HUES48 (cell line): ENCODE measurements around the gene PTCHD4.
A peak's percentile ranks its signal among the peaks of the same experiment; 100 is the strongest.
"Not testable (repeated sequence)": the region's sequence is repeated elsewhere in the genome, so short reads cannot be mapped to it uniquely, and the experiment has no call there.

Source experiments
- H3K27ac ChIP-seq: one replicate; pipeline ENCODE4 v1.7.0; 2013; ENCODE audit warnings: low read depth, low read length, inconsistent platforms
- H3K27me3 ChIP-seq: 2 replicates; pipeline ENCODE4 v1.6.1; 2013; ENCODE audit warnings: mild to moderate bottlenecking, low read length; ENCODE audit not compliant: control insufficient read depth, insufficient read depth
- H3K36me3 ChIP-seq: 2 replicates; pipeline ENCODE4 v1.6.1; 2013; ENCODE audit warnings: low read length; ENCODE audit not compliant: control insufficient read depth, insufficient read depth
- H3K4me1 ChIP-seq: 2 replicates; pipeline ENCODE4 v1.6.1; 2013; ENCODE audit warnings: mild to moderate bottlenecking, low read length; ENCODE audit not compliant: control insufficient read depth, insufficient read depth
- H3K4me3 ChIP-seq: 2 replicates; pipeline ENCODE4 v1.5.1; 2013; ENCODE audit warnings: mild to moderate bottlenecking, low read depth, low read length
- H3K9ac ChIP-seq: 2 replicates; pipeline ENCODE4 v1.6.1; 2013; ENCODE audit warnings: mild to moderate bottlenecking, low read depth, low read length, moderate library complexity
- H3K9me3 ChIP-seq: 2 replicates; pipeline ENCODE4 v1.6.1; 2013; ENCODE audit warnings: low read length; ENCODE audit not compliant: control insufficient read depth, insufficient read depth

The PTCHD4 gene

GRCh38 chr6:48121983-48122749 lies 11.2 kb upstream of the PTCHD4 start:
- H3K9me3 ChIP-seq, H3K27me3 ChIP-seq, H3K4me1 ChIP-seq, H3K36me3 ChIP-seq, H3K4me3 ChIP-seq, H3K9ac ChIP-seq, H3K27ac ChIP-seq: not testable (repeated sequence)

GRCh38 chr6:48116699-48117645 lies 6.0 kb upstream of the PTCHD4 start:
- Histone ChIP-seq H3K4me3 (no peak overlapping the region), H3K36me3 (no peaks in the 10 kb centered on the region), H3K4me1 (peaks cover 12% of the 10 kb centered on the region), H3K9me3 (no peaks in the 10 kb centered on the region), H3K9ac (no peak overlapping the region), H3K27me3 (no peaks in the 10 kb centered on the region), H3K27ac (no peak overlapping the region)

- Histone ChIP-seq H3K4me1 (peaks cover 28% of the 10 kb centered on the region), H3K27me3 (no peaks in the 10 kb centered on the region), H3K9me3 (no peaks in the 10 kb centered on the region), H3K27ac (no peak overlapping the region), H3K9ac (no peak overlapping the region), H3K4me3 (no peak overlapping the region), H3K36me3 (no peaks in the 10 kb centered on the region)
These were observed 2.1 kb upstream of the PTCHD4 start for GRCh38 chr6:48113130-48113529.

GRCh38 chr6:48111575-48111974 lies 578 bp upstream of the PTCHD4 start:
- no peak overlapping the region for H3K9ac ChIP-seq
- peaks cover 28% of the 10 kb centered on the region for H3K4me1 ChIP-seq
- H3K9me3 ChIP-seq, result no peaks in the 10 kb centered on the region

GRCh38 chr6:48110436-48111142 lies 408 bp downstream of the PTCHD4 start:
- Histone ChIP-seq H3K27me3 (no peaks in the 10 kb centered on the region), H3K9ac (peak overlapping the region; percentile 77), H3K27ac (peak overlapping the region; percentile 68), H3K36me3 (no peaks in the 10 kb centered on the region), H3K4me3 (peak overlapping the region; percentile 62), H3K9me3 (no peaks in the 10 kb centered on the region), H3K4me1 (peaks cover 28% of the 10 kb centered on the region)

More at GRCh38 chr6:48111575-48111974, 578 bp upstream of the PTCHD4 start:
- peak overlapping the region; percentile 62; the same call in 1 of the 2 replicates for H3K4me3 ChIP-seq
- H3K36me3 ChIP-seq, result no peaks in the 10 kb centered on the region
- H3K27ac ChIP-seq, result peak overlapping the region; percentile 68
- no peaks in the 10 kb centered on the region for H3K27me3 ChIP-seq

- peak overlapping the region; percentile 62 for H3K4me3 ChIP-seq
- H3K27ac ChIP-seq, result peak overlapping the region; percentile 1
- H3K9ac ChIP-seq, result peak overlapping the region; percentile 38
- no peaks in the 10 kb centered on the region for H3K36me3 ChIP-seq
- H3K4me1 ChIP-seq, result peaks cover 26% of the 10 kb centered on the region
- H3K27me3 ChIP-seq, result no peaks in the 10 kb centered on the region
- H3K9me3 ChIP-seq, result no peaks in the 10 kb centered on the region
These were observed 1.1 kb downstream of the PTCHD4 start for GRCh38 chr6:48109944-48110343.

- H3K27ac ChIP-seq, H3K4me1 ChIP-seq, H3K9me3 ChIP-seq, H3K27me3 ChIP-seq, H3K9ac ChIP-seq, H3K4me3 ChIP-seq, H3K36me3 ChIP-seq: not testable (repeated sequence)
These were observed 8.4 kb downstream of the PTCHD4 start for GRCh38 chr6:48102476-48103195.

- Histone ChIP-seq H3K27ac (no peak overlapping the region), H3K36me3 (no peaks in the 10 kb centered on the region), H3K9ac (no peak overlapping the region), H3K27me3 (no peaks in the 10 kb centered on the region), H3K4me1 (0 out of 2 replicates have a peak, but pooled peaks cover 9% of the 10 kb centered on the region), H3K9me3 (peaks cover 3% of the 10 kb centered on the region; the same call in 1 of the 2 replicates), H3K4me3 (no peak overlapping the region)
These were observed 9.7 kb downstream of the PTCHD4 start for GRCh38 chr6:48101290-48101689.

GRCh38 chr6:48100588-48100895 lies 10.5 kb downstream of the PTCHD4 start:
- Histone ChIP-seq H3K27ac (no peak overlapping the region), H3K9me3 (peaks cover 3% of the 10 kb centered on the region; the same call in 1 of the 2 replicates), H3K36me3 (no peaks in the 10 kb centered on the region), H3K4me1 (0 out of 2 replicates have a peak, but pooled peaks cover 9% of the 10 kb centered on the region), H3K27me3 (no peaks in the 10 kb centered on the region), H3K9ac (no peak overlapping the region), H3K4me3 (no peak overlapping the region)
